Mesenchymal stem cell (in vitro differentiated cells and primary cell): ENCODE measurements around the gene TRIM16.
A peak's percentile ranks its signal among the peaks of the same experiment; 100 is the strongest.

Experiments
- DNase-seq: peaks from one replicate; pipeline ENCODE4 v3.0.0-alpha.2; 2013
- H2AFZ ChIP-seq: one replicate; pipeline ENCODE4 v1.6.1; 2013; ENCODE audit warnings: low read depth, mild to moderate bottlenecking, control low read depth, inconsistent platforms, low read length, moderate library complexity
- H2AK5ac ChIP-seq: 2 replicates; pipeline ENCODE4 v1.6.1; 2013; ENCODE audit warnings: low read length, moderate library complexity, mild to moderate bottlenecking, inconsistent platforms; ENCODE audit not compliant: severe bottlenecking
- H2BK120ac ChIP-seq: one replicate; pipeline ENCODE4 v1.6.1; 2013; ENCODE audit warnings: low read depth, mild to moderate bottlenecking, inconsistent platforms, low read length, moderate library complexity
- H2BK12ac ChIP-seq, 2 experiments: one replicate each; pipeline ENCODE4 v1.6.1; 2013; ENCODE audit warnings: inconsistent platforms in 2 of 2, low read length in 2 of 2, mild to moderate bottlenecking in 2 of 2, moderate library complexity in 2 of 2, control low read depth in 1 of 2
- H2BK15ac ChIP-seq: one replicate; pipeline ENCODE4 v1.6.1; 2013; ENCODE audit warnings: mild to moderate bottlenecking, low read depth, inconsistent platforms; ENCODE audit not compliant: poor library complexity, severe bottlenecking
- H2BK5ac ChIP-seq: 2 replicates; pipeline ENCODE4 v1.6.1; 2013; ENCODE audit warnings: low read depth, mild to moderate bottlenecking, low read length, control low read depth, inconsistent platforms; ENCODE audit not compliant: poor library complexity, severe bottlenecking
- H3K14ac ChIP-seq, 2 experiments: one replicate each; pipeline ENCODE4 v1.6.1; 2013; ENCODE audit warnings: inconsistent platforms in 2 of 2, low read length in 2 of 2, control low read depth in 1 of 2, mild to moderate bottlenecking in 1 of 2, moderate library complexity in 1 of 2
- H3K18ac ChIP-seq, 2 experiments: one replicate each; pipeline ENCODE4 v1.6.1; 2013; ENCODE audit warnings: inconsistent platforms in 2 of 2, low read length in 2 of 2, control low read depth in 1 of 2, low read depth in 1 of 2, mild to moderate bottlenecking in 1 of 2
- H3K23ac ChIP-seq, 2 experiments: one replicate each; pipeline ENCODE4 v1.6.1; 2013; ENCODE audit warnings: inconsistent platforms in 2 of 2, low read length in 2 of 2, mild to moderate bottlenecking in 2 of 2, moderate library complexity in 2 of 2, control low read depth in 1 of 2
- H3K27ac ChIP-seq: 2 replicates; pipeline ENCODE4 v1.5.1; 2013; ENCODE audit warnings: mild to moderate bottlenecking, moderate library complexity, low read length, control low read depth, inconsistent platforms; ENCODE audit not compliant: poor library complexity, severe bottlenecking
- H3K27me3 ChIP-seq, 2 experiments: 2 replicates each; pipeline versions ENCODE4 v1.6.1 to v1.7.0; 2013; ENCODE audit warnings: low read length in 2 of 2, mild to moderate bottlenecking in 2 of 2, moderate library complexity in 2 of 2, control low read depth in 1 of 2, inconsistent platforms in 1 of 2; ENCODE audit not compliant: control insufficient read depth in 1 of 2, insufficient read depth in 1 of 2
- H3K36me3 ChIP-seq, 2 experiments: 2 replicates each; pipeline versions ENCODE4 v1.6.1 to v1.7.0; 2013; ENCODE audit warnings: low read length in 2 of 2, control low read depth in 1 of 2, inconsistent platforms in 1 of 2, low read depth in 1 of 2, mild to moderate bottlenecking in 1 of 2; ENCODE audit not compliant: insufficient read depth in 2 of 2, control insufficient read depth in 1 of 2
- H3K4ac ChIP-seq, 2 experiments: one replicate each; pipeline ENCODE4 v1.6.1; 2013; ENCODE audit warnings: inconsistent platforms in 2 of 2, low read length in 2 of 2, mild to moderate bottlenecking in 2 of 2, moderate library complexity in 2 of 2, control low read depth in 1 of 2, low read depth in 1 of 2
- H3K4me1 ChIP-seq: 2 replicates; pipeline ENCODE4 v1.6.1; 2013; ENCODE audit warnings: low read depth, low read length, control low read depth; ENCODE audit not compliant: control insufficient read depth, insufficient read depth
- H3K4me2 ChIP-seq: 2 replicates; pipeline ENCODE4 v1.6.1; 2013; ENCODE audit warnings: low read length, mild to moderate bottlenecking, inconsistent platforms; ENCODE audit not compliant: poor library complexity, severe bottlenecking
- H3K4me3 ChIP-seq, 2 experiments: 2 replicates each; pipeline versions ENCODE4 v1.5.1 to v1.7.0; 2013; ENCODE audit warnings: low read length in 2 of 2, mild to moderate bottlenecking in 2 of 2, control low read depth in 1 of 2, low read depth in 1 of 2; ENCODE audit not compliant: insufficient read depth in 1 of 2
- H3K79me1 ChIP-seq: replicated peaks from 2 replicates; pipeline ENCODE4 v1.6.1; 2013; ENCODE audit warnings: mild to moderate bottlenecking, control low read depth, low read length, inconsistent platforms; ENCODE audit not compliant: poor library complexity, severe bottlenecking
- H3K9ac ChIP-seq: 2 replicates; pipeline ENCODE4 v1.7.0; 2013; ENCODE audit warnings: mild to moderate bottlenecking, low read length, moderate library complexity
- H3K9me3 ChIP-seq: 2 replicates; pipeline ENCODE4 v1.7.0; 2013; ENCODE audit warnings: mild to moderate bottlenecking, low read length; ENCODE audit not compliant: control insufficient read depth
- H4K8ac ChIP-seq: one replicate; pipeline ENCODE4 v1.6.1; 2013; ENCODE audit warnings: inconsistent platforms, mild to moderate bottlenecking, low read length, moderate library complexity
- H4K91ac ChIP-seq: one replicate; pipeline ENCODE4 v1.6.1; 2013; ENCODE audit warnings: mild to moderate bottlenecking, low read length, inconsistent platforms
- WGBS: methylation state at CpG from one replicate; pipeline ENCODE4 v1.1.7; 2013; ENCODE audit warnings: mixed read lengths; 5-methylcytosine and 5-hydroxymethylcytosine counted together

The TRIM16 gene

DNA sequence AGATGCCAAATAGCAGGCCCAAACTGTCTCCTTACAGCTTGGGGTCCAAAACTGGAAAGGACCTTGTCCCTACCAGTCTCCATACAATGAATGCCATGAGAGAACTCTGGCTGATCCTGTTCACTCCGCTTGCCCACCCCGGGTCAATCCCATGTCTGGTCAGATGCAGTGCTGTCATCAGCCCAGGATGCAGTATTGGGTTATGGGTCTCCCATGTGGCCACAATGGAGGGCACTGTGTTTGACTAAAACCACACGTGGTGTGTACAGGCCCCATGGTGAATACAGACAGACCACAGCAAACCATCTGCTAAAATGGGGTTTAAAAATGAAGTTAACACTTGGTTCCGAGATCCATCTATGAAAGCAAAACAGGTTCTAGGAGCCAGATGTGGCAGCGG, 20.4 kb downstream of the TRIM16 start:
- H3K4ac ChIP-seq: no peak overlapping the region
- peaks cover 2% of the 10 kb centered on the region for H3K79me1 ChIP-seq
- no peak overlapping the region for H2BK15ac ChIP-seq
- no peak overlapping the region for H3K4me3 ChIP-seq
- WGBS: 96% methylated on average over 5 of the region's 5 CpGs
- peaks cover 8 to 14% of the 10 kb centered on the region in 2 experiments for H3K36me3 ChIP-seq
- no peak overlapping the region for H3K9ac ChIP-seq
- no peak overlapping the region for H2BK12ac ChIP-seq
- H2AFZ ChIP-seq: no peak overlapping the region
- H3K4me1 ChIP-seq: peaks cover 7% of the 10 kb centered on the region
- no peak overlapping the region for H2AK5ac ChIP-seq
- H4K8ac ChIP-seq: no peak overlapping the region
- no peak overlapping the region for H3K14ac ChIP-seq
- H2BK5ac ChIP-seq: no peak overlapping the region
- H3K18ac ChIP-seq: no peak overlapping the region
- H3K27me3 ChIP-seq: no peaks in the 10 kb centered on the region
- H3K23ac ChIP-seq: no peak overlapping the region
- H3K27ac ChIP-seq: no peak overlapping the region
- H4K91ac ChIP-seq: no peak overlapping the region
- no peak for DNase-seq
- no peak overlapping the region for H2BK120ac ChIP-seq
- no peaks in the 10 kb centered on the region for H3K9me3 ChIP-seq
- H3K4me2 ChIP-seq: no peak overlapping the region

DNA sequence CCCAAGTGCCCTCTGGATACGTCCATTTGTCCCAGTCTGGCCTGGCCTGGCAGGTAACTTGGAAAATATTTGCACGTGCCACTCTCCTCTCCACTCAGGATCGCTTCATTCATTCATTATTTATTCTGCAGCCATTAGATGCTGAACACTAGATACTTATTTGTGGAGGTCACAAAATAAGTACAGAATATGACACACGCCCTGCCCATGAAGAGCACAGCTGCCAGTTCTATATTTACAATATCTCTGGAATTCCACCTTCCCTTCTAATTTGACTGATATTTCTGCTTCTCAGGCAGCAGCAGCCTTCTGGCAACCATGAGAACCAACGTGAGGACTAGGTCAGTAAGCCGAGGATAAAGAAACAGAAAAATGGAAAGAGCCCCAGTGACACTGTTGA, 20.9 kb downstream of the TRIM16 start:
- H3K36me3 ChIP-seq: peaks cover 8 to 18% of the 10 kb centered on the region in 2 experiments
- H3K79me1 ChIP-seq: peaks cover 2% of the 10 kb centered on the region
- H3K4me3 ChIP-seq: no peak overlapping the region
- DNase-seq: no peak
- H2AFZ ChIP-seq: no peak overlapping the region
- no peak overlapping the region for H2AK5ac ChIP-seq
- peaks cover 7% of the 10 kb centered on the region for H3K4me1 ChIP-seq
- H3K27me3 ChIP-seq: no peaks in the 10 kb centered on the region
- no peaks in the 10 kb centered on the region for H3K9me3 ChIP-seq
- no peak overlapping the region for H3K9ac ChIP-seq
- H2BK15ac ChIP-seq: no peak overlapping the region
- no peak overlapping the region for H2BK12ac ChIP-seq
- H3K18ac ChIP-seq: no peak overlapping the region
- no peak overlapping the region for H3K4me2 ChIP-seq
- H3K27ac ChIP-seq: no peak overlapping the region
- H3K14ac ChIP-seq: no peak overlapping the region
- no peak overlapping the region for H4K91ac ChIP-seq
- no peak overlapping the region for H3K23ac ChIP-seq
- H3K4ac ChIP-seq: no peak overlapping the region
- H2BK5ac ChIP-seq: no peak overlapping the region
- no peak overlapping the region for H2BK120ac ChIP-seq
- H4K8ac ChIP-seq: no peak overlapping the region
- 95% methylated on average over 6 of the region's 6 CpGs for WGBS

- Histone ChIP-seq H3K9me3 (no peaks in the 10 kb centered on the region), H2AFZ (no peak overlapping the region), H3K23ac (peak overlapping the region in 1 of 2 experiments; percentile 19), H3K27me3 (no peaks in the 10 kb centered on the region), H2BK12ac (no peak overlapping the region), H3K4ac (no peak overlapping the region), H3K4me3 (no peak overlapping the region), H3K9ac (no peak overlapping the region), H3K27ac (no peak overlapping the region), H3K4me1 (peaks cover 7% of the 10 kb centered on the region), H2BK15ac (no peak overlapping the region), H4K8ac (no peak overlapping the region), H3K79me1 (peaks cover 2% of the 10 kb centered on the region), H2AK5ac (no peak overlapping the region), H3K14ac (no peak overlapping the region), H4K91ac (no peak overlapping the region), H3K36me3 (peaks cover 8 to 18% of the 10 kb centered on the region in 2 experiments), H2BK120ac (no peak overlapping the region), H3K4me2 (no peak overlapping the region), H3K18ac (no peak overlapping the region), H2BK5ac (no peak overlapping the region)
- 96% methylated on average over 3 of the region's 3 CpGs for WGBS
- DNase-seq: no peak
Observed at GRCh38 chr17:15662681-15663080, 21.4 kb downstream of the TRIM16 start.

DNA sequence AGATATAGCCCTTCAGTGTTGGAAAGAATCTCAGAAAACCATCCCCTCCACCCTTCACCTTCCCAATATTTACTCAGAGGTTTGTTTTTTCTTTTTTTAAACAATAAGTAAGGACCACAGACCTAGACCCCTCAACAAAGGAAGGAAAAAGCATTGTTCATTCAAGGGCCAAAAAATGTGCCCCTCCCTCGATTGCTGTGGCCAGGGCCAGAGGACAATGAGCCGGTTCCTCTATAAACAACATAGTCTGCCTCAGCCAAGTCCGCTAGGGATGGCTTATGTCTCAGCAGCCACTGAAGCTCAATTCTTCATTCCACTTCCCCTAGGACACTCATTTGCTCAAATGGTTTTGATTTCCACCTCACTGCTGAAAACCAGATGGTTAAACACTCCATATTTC, 24.0 kb downstream of the TRIM16 start:
- H3K79me1 ChIP-seq: peaks cover 2% of the 10 kb centered on the region
- no peak overlapping the region for H4K91ac ChIP-seq
- no peak overlapping the region for H3K4me3 ChIP-seq
- H3K27ac ChIP-seq: no peak overlapping the region
- H2AFZ ChIP-seq: no peak overlapping the region
- no peaks in the 10 kb centered on the region for H3K9me3 ChIP-seq
- H2BK15ac ChIP-seq: no peak overlapping the region
- no peak overlapping the region for H2BK12ac ChIP-seq
- no peak overlapping the region for H2BK5ac ChIP-seq
- no peak for DNase-seq
- H3K4ac ChIP-seq: no peak overlapping the region
- no peaks in the 10 kb centered on the region for H3K27me3 ChIP-seq
- peaks cover 8 to 18% of the 10 kb centered on the region in 2 experiments for H3K36me3 ChIP-seq
- H2AK5ac ChIP-seq: no peak overlapping the region
- H3K23ac ChIP-seq: no peak overlapping the region
- peaks cover 10% of the 10 kb centered on the region for H3K4me1 ChIP-seq
- no peak overlapping the region for H4K8ac ChIP-seq
- 91% methylated on average over 3 of the region's 3 CpGs for WGBS
- no peak overlapping the region for H3K14ac ChIP-seq
- no peak overlapping the region for H3K4me2 ChIP-seq
- H3K18ac ChIP-seq: no peak overlapping the region
- no peak overlapping the region for H3K9ac ChIP-seq
- H2BK120ac ChIP-seq: no peak overlapping the region
